GM06990 (cell line): ENCODE results near the gene CDH4.
"Not testable (repeated sequence)": the region's sequence is repeated elsewhere in the genome, so short reads cannot be mapped to it uniquely, and the experiment has no call there.

ENCODE experiments used
- DNase-seq: peaks from one replicate; pipeline ENCODE4 v3.0.0-alpha.2; 2011; ENCODE audit not compliant: insufficient read length; ENCODE audit errors: extremely low read depth
- H3K27me3 ChIP-seq: replicated peaks from 2 replicates; pipeline ENCODE4 v1.6.0; 2011; ENCODE audit warnings: low read length; ENCODE audit not compliant: control insufficient read depth, insufficient read depth
- H3K36me3 ChIP-seq: 2 replicates; pipeline ENCODE4 v1.5.1; 2011; ENCODE audit warnings: low read length; ENCODE audit not compliant: control insufficient read depth, insufficient read depth
- H3K4me3 ChIP-seq: replicated peaks from 2 replicates; pipeline ENCODE4 v1.5.1; 2011; ENCODE audit warnings: low read depth, mild to moderate bottlenecking, control low read depth, low read length
- CTCF ChIP-seq: IDR thresholded peaks from 2 replicates; pipeline ENCODE4 v1.5.1; 2011; ENCODE audit warnings: low read length, control low read depth, mild to moderate bottlenecking, inconsistent platforms; ENCODE audit not compliant: insufficient read depth, poor library complexity, severe bottlenecking

The CDH4 gene

GRCh38 chr20:61449057-61449609, 197.1 kb downstream of the CDH4 start:
- no peak for DNase-seq
- Histone ChIP-seq H3K27me3 (no peaks in the 10 kb centered on the region), H3K4me3 (no peak overlapping the region), H3K36me3 (no peaks in the 10 kb centered on the region)
- no peak for TF ChIP-seq CTCF

GRCh38 chr20:61449916-61450315, 197.9 kb downstream of the CDH4 start:
- Histone ChIP-seq H3K27me3 (no peaks in the 10 kb centered on the region), H3K4me3 (no peak overlapping the region), H3K36me3 (no peaks in the 10 kb centered on the region)
- DNase-seq = no peak
- TF ChIP-seq CTCF = no peak

GRCh38 chr20:61450549-61450948, 198.5 kb downstream of the CDH4 start:
- Histone ChIP-seq H3K4me3 (no peak overlapping the region), H3K27me3 (no peaks in the 10 kb centered on the region), H3K36me3 (no peaks in the 10 kb centered on the region)
- no peak for TF ChIP-seq CTCF
- no peak for DNase-seq

GRCh38 chr20:61451009-61451408, 198.9 kb downstream of the CDH4 start:
- H3K4me3 ChIP-seq = no peak overlapping the region
- no peak for TF ChIP-seq CTCF
- H3K27me3 ChIP-seq = no peaks in the 10 kb centered on the region
- DNase-seq = no peak
- no peaks in the 10 kb centered on the region for H3K36me3 ChIP-seq

- H3K4me3 ChIP-seq = no peak overlapping the region
- H3K36me3 ChIP-seq = no peaks in the 10 kb centered on the region
- no peak for DNase-seq
- no peak for TF ChIP-seq CTCF
- H3K27me3 ChIP-seq = no peaks in the 10 kb centered on the region
Measured at GRCh38 chr20:61451953-61452352, 199.9 kb downstream of the CDH4 start.

GRCh38 chr20:61453219-61453618, 201.2 kb downstream of the CDH4 start:
- Histone ChIP-seq H3K36me3 (no peaks in the 10 kb centered on the region), H3K27me3 (no peaks in the 10 kb centered on the region), H3K4me3 (no peak overlapping the region)
- no peak for TF ChIP-seq CTCF
- DNase-seq = no peak

GRCh38 chr20:61453623-61454022, 201.6 kb downstream of the CDH4 start:
- DNase-seq, H3K36me3 ChIP-seq, H3K4me3 ChIP-seq, H3K27me3 ChIP-seq: not testable (repeated sequence)
